Measurements from ENCODE around the gene FBXO17.

- TF ChIP-seq CTCF (IDR thresholded peaks at IDR 0.05; ENCODE audit: low read depth, low read length, poor library complexity, severe bottlenecking): no peak
- TF ChIP-seq EZH2phosphoT487 (IDR thresholded peaks at IDR 0.05; ENCODE audit: borderline replicate concordance, low read length): no peak
Observed at GRCh38 chr19:38901683-38902082, 73.9 kb downstream of the FBXO17 start.
